DOHH2 (cell line): ENCODE measurements around the gene BNIP2.

Source experiments
- H3F3A ChIP-seq: fragments of 200-600 bp; sonication (generic), shearing (Covaris generic); 2 replicates; pipeline ENCODE4 v1.6.0; 2016; ENCODE audit warnings: antibody characterized with exemption, mild to moderate bottlenecking; ENCODE audit not compliant: control insufficient read depth, insufficient read depth
- H3K27ac ChIP-seq: fragments of 200-600 bp; sonication (generic); 2 replicates; pipeline ENCODE4 v1.5.1; 2014; ENCODE audit warnings: low read depth, mild to moderate bottlenecking, low read length, moderate library complexity
- H3K27me3 ChIP-seq: fragments of 200-600 bp; sonication (generic); 2 replicates; pipeline ENCODE4 v1.6.1; 2014; ENCODE audit warnings: mild to moderate bottlenecking, low read length, mixed read lengths; ENCODE audit not compliant: control insufficient read depth
- H3K36me3 ChIP-seq: fragments of 200-600 bp; sonication (generic); 2 replicates; pipeline ENCODE4 v1.6.1; 2014; ENCODE audit warnings: mild to moderate bottlenecking, low read length, moderate library complexity, mixed read lengths; ENCODE audit not compliant: control insufficient read depth
- H3K4me1 ChIP-seq: fragments of 200-600 bp; sonication (generic); 2 replicates; pipeline ENCODE4 v1.6.1; 2014; ENCODE audit warnings: mild to moderate bottlenecking, low read length, mixed read lengths; ENCODE audit not compliant: control insufficient read depth
- H3K4me2 ChIP-seq: fragments of 200-600 bp; sonication (generic); 2 replicates; pipeline ENCODE4 v1.6.0; 2014; ENCODE audit warnings: mild to moderate bottlenecking, low read length, moderate library complexity
- H3K4me3 ChIP-seq: fragments of 200-600 bp; sonication (generic); 2 replicates; pipeline ENCODE4 v1.5.1; 2014; ENCODE audit warnings: mild to moderate bottlenecking, low read length, mixed read lengths
- H3K79me2 ChIP-seq: fragments of 200-600 bp; sonication (generic); 2 replicates; pipeline ENCODE4 v1.6.1; 2014; ENCODE audit warnings: mild to moderate bottlenecking, low read length, mixed read lengths; ENCODE audit not compliant: control insufficient read depth
- H3K9me2 ChIP-seq: fragments of 200-600 bp; sonication (generic); replicated peaks from 2 replicates; pipeline ENCODE4 v1.6.1; 2014; ENCODE audit warnings: mild to moderate bottlenecking, low read length, mixed read lengths; ENCODE audit not compliant: control insufficient read depth
- H3K9me3 ChIP-seq: fragments of 200-600 bp; sonication (generic); 2 replicates; pipeline ENCODE4 v1.6.1; 2014; ENCODE audit warnings: antibody characterized with exemption, low read length, mixed read lengths; ENCODE audit not compliant: control insufficient read depth, insufficient read depth
- H4K20me1 ChIP-seq: fragments of 200-600 bp; sonication (generic); 2 replicates; pipeline ENCODE4 v1.6.0; 2014; ENCODE audit warnings: low read depth, mild to moderate bottlenecking, antibody characterized with exemption, low read length, moderate library complexity; ENCODE audit not compliant: control insufficient read depth, insufficient read depth
- CTCF ChIP-seq: fragments of 200-600 bp; sonication (generic); IDR thresholded peaks from one replicate; pipeline ENCODE4 v1.5.1; 2014; ENCODE audit warnings: antibody characterized with exemption, mild to moderate bottlenecking, low read depth, low read length; ENCODE audit not compliant: poor library complexity, severe bottlenecking
- EZH2phosphoT487 ChIP-seq: fragments of 200-600 bp; sonication (generic); IDR thresholded peaks from 2 replicates; pipeline ENCODE4 v1.6.1; 2017; ENCODE audit warnings: borderline replicate concordance, mild to moderate bottlenecking, antibody characterized with exemption, low read length, moderate library complexity, mixed read lengths

The BNIP2 gene

GRCh38 chr15:59725151-59725486 lies 36.0 kb upstream of the BNIP2 start:
- H3K9me3 ChIP-seq: no peaks in the 10 kb centered on the region
- peaks cover 15% of the 10 kb centered on the region for H3K27me3 ChIP-seq
- H3K4me3 ChIP-seq: no peak overlapping the region
- no peaks in the 10 kb centered on the region for H3K36me3 ChIP-seq
- H3K4me2 ChIP-seq: no peak overlapping the region
- H3K27ac ChIP-seq: no peak overlapping the region
- no peaks in the 10 kb centered on the region for H3K9me2 ChIP-seq
- no peaks in the 10 kb centered on the region for H4K20me1 ChIP-seq
- TF ChIP-seq CTCF (no peak), EZH2phosphoT487 (no peak)
- no peaks in the 10 kb centered on the region for H3K79me2 ChIP-seq
- H3K4me1 ChIP-seq: no peaks in the 10 kb centered on the region
- no peaks in the 10 kb centered on the region for H3F3A ChIP-seq

- Histone ChIP-seq H4K20me1 (no peaks in the 10 kb centered on the region), H3K27ac (no peak overlapping the region), H3K9me2 (no peaks in the 10 kb centered on the region), H3K4me1 (no peaks in the 10 kb centered on the region), H3F3A (no peaks in the 10 kb centered on the region), H3K4me3 (no peak overlapping the region), H3K4me2 (no peak overlapping the region), H3K79me2 (no peaks in the 10 kb centered on the region), H3K36me3 (no peaks in the 10 kb centered on the region), H3K9me3 (no peaks in the 10 kb centered on the region), H3K27me3 (peaks cover 4% of the 10 kb centered on the region)
- TF ChIP-seq EZH2phosphoT487 (no peak), CTCF (no peak)
Measured at GRCh38 chr15:59723687-59724346, 34.7 kb upstream of the BNIP2 start.

GRCh38 chr15:59722476-59722875 lies 33.4 kb upstream of the BNIP2 start:
- Histone ChIP-seq H3K79me2 (no peaks in the 10 kb centered on the region), H3K4me1 (no peaks in the 10 kb centered on the region), H3F3A (no peaks in the 10 kb centered on the region), H3K36me3 (no peaks in the 10 kb centered on the region), H3K9me3 (no peaks in the 10 kb centered on the region), H3K27me3 (peaks cover 3% of the 10 kb centered on the region), H3K4me2 (no peak overlapping the region), H3K4me3 (no peak overlapping the region), H3K27ac (no peak overlapping the region), H4K20me1 (no peaks in the 10 kb centered on the region), H3K9me2 (no peaks in the 10 kb centered on the region)
- no peak for TF ChIP-seq EZH2phosphoT487
- TF ChIP-seq CTCF: no peak

GRCh38 chr15:59722037-59722436 lies 32.9 kb upstream of the BNIP2 start:
- no peaks in the 10 kb centered on the region for H3K79me2 ChIP-seq
- no peaks in the 10 kb centered on the region for H4K20me1 ChIP-seq
- H3K4me2 ChIP-seq: no peak overlapping the region
- no peaks in the 10 kb centered on the region for H3F3A ChIP-seq
- TF ChIP-seq EZH2phosphoT487: no peak
- TF ChIP-seq CTCF: no peak
- no peak overlapping the region for H3K4me3 ChIP-seq
- H3K27ac ChIP-seq: no peak overlapping the region
- no peaks in the 10 kb centered on the region for H3K9me3 ChIP-seq
- H3K4me1 ChIP-seq: no peaks in the 10 kb centered on the region
- H3K27me3 ChIP-seq: peaks cover under 1% of the 10 kb centered on the region
- H3K36me3 ChIP-seq: no peaks in the 10 kb centered on the region
- H3K9me2 ChIP-seq: no peaks in the 10 kb centered on the region
